ENCODE data around the gene GP1BB. TPM values are rescaled to one million over a fixed set of nuclear protein-coding genes. Genes with fewer than 3 reads are reported as not detected.
A peak's percentile ranks its signal among the peaks of the same experiment; 100 is the strongest.
"Not testable (repeated sequence)": the region's sequence is repeated elsewhere in the genome, so short reads cannot be mapped to it uniquely, and the experiment has no call there.

The GP1BB gene
- total RNA-seq, 1 experiment from 2014 or later, result 12.3 TPM

DNA sequence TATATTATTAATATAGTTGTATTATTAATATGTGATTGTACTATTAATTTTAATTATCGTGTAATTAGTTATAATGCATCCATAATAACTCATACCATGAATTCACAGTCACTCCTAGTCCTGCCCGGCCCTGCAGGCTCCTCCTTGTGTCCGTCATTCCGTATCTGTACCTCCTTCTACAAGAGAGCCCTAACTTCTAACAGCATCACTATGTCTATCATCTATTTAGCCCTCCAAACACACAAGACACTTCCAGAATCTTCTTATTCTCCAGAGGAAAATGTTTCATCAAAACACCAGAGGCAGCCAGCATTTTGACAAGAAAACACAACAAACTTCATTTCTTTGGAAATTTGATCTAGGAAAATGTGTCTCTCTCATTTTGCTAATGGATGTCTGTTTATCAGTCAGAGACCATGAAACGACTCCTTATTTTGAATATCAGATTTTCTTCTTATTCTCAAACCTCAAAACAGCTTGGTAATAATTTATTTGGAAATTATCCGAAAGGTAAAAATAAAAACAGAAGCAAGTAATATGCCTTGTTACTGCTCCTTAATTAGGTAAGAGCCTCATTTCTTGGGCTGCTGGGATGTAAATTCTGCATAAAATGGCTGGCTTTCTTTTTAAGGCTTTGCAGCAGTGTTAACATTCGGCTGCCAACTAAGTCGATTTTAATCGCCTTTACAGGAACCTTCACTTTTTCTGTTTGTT, 32.2 kb upstream of the GP1BB start:
- DNase-seq (ENCODE audit: low read depth), result no peak
- in situ Hi-C loops (cut with HindIII; ENCODE audit: low pct_unique_long_range_greater_than_20kb, low sequenced_read_pairs), result no loop called here

- DNase-seq (ENCODE audit: low read depth), result peak; percentile 97
- in situ Hi-C loops (cut with HindIII; ENCODE audit: low pct_unique_long_range_greater_than_20kb, low sequenced_read_pairs), result no loop called here
These were observed 31.5 kb upstream of the GP1BB start for GRCh38 chr22:19691721-19692341.

DNA sequence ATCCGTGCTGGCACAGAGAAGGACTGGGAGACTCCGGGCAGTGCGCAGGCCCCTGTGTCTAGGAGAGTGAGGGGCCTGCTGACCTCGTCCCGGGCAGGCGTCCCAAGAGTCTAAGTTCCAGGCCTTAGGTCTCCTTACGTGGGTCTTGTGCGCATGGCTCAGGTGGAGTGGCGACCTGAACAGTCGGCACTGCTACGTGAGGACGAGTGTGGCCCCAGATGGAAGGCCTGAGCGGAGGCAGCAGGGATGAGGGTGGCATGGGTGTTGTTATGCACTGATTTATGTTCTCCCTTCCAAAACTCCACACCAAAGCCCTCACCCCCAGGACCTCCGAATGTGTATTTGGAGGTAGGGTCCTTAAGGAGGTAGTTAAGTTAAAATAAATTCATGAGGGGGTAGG, 29.8 kb upstream of the GP1BB start:
- in situ Hi-C loops (cut with HindIII; ENCODE audit: low pct_unique_long_range_greater_than_20kb, low sequenced_read_pairs), result no loop called here
- DNase-seq (ENCODE audit: low read depth), result no peak

DNA sequence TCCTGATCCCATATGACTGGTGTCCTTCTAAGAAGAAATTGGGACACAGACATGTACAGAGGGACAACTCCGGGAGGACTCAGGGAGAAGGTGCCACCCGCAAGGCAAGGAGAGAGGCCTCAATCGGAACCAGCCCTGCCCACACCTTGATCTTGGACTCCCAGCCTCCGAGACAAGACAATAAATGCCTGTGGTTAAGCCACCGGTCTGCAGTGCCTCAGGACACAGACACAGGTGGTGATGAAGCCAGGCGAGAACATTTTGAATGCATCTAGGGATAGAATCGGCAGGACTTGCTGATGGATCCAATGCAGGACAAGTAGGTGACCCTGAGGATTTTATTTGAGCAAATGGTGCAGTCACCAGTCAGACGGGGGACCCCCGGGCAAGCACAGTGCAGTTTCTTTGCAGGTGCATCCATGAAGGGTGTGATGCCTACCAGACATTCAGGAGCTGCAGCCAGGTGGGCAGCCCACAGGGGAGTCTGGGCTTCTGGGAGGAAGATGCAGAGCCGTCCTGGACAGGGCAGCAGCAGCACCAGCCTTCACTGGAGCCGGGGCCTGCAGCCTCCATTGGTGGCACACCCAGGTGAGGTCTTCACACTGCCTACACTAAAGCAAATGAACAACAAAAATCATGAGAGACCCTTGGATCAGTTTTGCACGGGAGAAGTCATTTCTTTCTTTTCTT, 29.2 kb upstream of the GP1BB start:
- no peak for DNase-seq (ENCODE audit: low read depth)
- in situ Hi-C loops (cut with HindIII; ENCODE audit: low pct_unique_long_range_greater_than_20kb, low sequenced_read_pairs), result no loop called here

DNA sequence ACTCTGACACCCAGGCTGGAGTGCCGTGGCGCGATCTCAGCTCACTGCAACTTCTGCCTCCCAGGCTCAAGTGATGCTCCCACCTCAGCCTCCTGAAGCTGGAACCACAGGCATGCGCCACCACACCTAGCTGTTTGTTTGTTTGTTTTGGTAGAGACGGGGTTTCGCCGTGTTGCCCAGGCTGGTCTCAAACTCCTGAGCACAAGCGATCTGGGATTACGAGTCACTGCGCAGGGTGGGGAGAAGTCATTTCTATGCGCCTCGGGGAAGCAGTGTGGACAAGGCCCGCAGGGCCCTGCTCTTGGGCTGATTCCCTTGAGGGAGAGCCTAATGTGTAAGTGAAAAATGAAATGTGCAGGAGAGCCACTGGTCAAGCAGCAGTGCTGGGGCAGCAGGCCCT, 28.6 kb upstream of the GP1BB start:
- in situ Hi-C loops (cut with HindIII; ENCODE audit: low pct_unique_long_range_greater_than_20kb, low sequenced_read_pairs), result no loop called here
- DNase-seq (ENCODE audit: low read depth), result no peak

- in situ Hi-C loops (cut with HindIII; ENCODE audit: low pct_unique_long_range_greater_than_20kb, low sequenced_read_pairs), result no loop called here
- no peak for DNase-seq (ENCODE audit: low read depth)
These were observed 26.6 kb upstream of the GP1BB start for GRCh38 chr22:19696504-19697276.

DNA sequence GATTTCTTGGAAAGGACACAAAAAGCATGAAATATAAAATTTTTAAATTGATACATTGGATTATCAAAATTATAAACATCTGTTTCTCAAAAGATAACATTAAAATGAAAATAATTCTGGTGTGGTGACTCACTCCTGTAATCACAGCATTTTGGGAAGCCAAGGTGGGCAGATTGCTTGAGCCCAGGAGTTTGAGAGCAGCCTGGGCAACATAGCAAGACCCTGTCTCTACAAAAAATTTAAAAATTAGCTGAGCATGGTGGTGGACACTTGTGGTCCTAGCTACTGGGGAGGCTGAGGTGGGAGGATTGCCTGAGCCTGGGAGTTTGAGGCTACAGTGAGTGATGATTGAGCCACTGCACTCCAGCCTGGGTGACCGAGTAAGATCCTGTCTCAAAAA, 25.5 kb upstream of the GP1BB start:
- in situ Hi-C loops (cut with HindIII; ENCODE audit: low pct_unique_long_range_greater_than_20kb, low sequenced_read_pairs); DNase-seq (ENCODE audit: low read depth): not testable (repeated sequence)

DNA sequence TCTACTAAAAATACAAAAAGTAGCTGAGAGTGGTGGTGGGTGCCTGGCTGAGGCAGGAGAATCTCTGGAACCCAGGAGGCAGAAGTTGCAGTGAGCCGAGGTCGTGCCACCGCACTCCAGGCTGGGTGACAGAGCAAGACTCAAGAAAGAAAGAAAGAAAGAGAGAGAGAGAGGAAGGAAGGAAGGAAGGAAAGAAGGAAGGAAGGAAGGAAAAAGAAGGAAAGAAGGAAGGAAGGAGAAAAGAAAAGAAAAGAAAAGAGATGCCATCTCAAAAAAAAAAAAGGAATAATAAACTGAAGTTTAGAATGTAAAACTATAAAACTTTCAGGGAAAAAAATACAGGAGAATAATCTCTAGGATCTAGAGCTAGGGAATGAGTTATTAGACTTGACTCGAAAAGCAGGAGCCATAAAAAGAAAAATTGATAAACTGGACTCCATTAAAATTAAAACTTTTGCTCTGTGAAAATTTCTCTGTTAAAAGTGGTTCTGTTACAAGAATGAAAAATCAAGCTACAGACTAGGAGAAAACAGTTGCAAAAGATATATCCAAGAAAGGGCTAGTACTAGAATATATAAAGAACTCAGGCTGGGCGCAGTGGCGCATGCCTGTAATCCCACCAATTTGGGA, 22.4 kb upstream of the GP1BB start:
- in situ Hi-C loops (cut with HindIII; ENCODE audit: low pct_unique_long_range_greater_than_20kb, low sequenced_read_pairs), result no loop called here
- no peak for DNase-seq (ENCODE audit: low read depth)

DNA sequence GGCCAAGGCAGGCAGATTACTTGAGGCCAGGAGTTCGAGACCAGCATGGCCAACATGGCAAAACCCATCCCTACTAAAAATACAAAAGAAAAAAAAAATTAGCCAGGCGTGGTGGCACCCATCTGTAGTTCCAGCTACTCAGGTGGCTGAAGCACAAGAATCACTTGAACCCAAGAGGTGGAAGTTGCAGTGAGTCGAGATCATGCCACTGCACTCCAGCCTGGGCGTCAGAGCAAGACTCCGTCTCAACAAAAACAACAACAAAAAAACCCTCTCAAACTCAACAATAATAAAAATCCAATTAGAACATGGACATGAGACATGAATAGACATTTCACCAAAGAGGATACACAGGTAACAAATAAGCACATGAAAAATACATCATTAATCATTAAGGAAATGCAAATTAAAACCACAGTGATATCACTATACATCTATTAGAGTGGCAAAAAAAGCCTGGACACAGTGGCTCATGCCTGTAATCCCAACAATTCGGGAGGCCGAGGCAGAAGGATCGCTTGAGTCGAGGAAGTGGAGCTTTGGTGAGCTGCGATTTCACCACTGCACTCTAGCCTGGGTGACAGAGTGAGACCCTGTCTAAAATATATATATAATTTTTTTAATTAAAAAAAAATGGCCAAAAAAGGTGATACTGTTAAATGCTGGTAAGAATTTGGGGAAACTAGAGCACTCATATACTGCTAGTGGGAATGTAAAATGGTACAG, 21.8 kb upstream of the GP1BB start:
- DNase-seq (ENCODE audit: low read depth), result no peak
- in situ Hi-C loops (cut with HindIII; ENCODE audit: low pct_unique_long_range_greater_than_20kb, low sequenced_read_pairs), result no loop called here

- in situ Hi-C loops (cut with HindIII; ENCODE audit: low pct_unique_long_range_greater_than_20kb, low sequenced_read_pairs), result no loop called here
- no peak for DNase-seq (ENCODE audit: low read depth)
These were observed 19.5 kb upstream of the GP1BB start for GRCh38 chr22:19703869-19704268.

- no peak for DNase-seq (ENCODE audit: low read depth)
- in situ Hi-C loops (cut with HindIII; ENCODE audit: low pct_unique_long_range_greater_than_20kb, low sequenced_read_pairs), result no loop called here
These were observed 18.9 kb upstream of the GP1BB start for GRCh38 chr22:19704355-19705015.

DNA sequence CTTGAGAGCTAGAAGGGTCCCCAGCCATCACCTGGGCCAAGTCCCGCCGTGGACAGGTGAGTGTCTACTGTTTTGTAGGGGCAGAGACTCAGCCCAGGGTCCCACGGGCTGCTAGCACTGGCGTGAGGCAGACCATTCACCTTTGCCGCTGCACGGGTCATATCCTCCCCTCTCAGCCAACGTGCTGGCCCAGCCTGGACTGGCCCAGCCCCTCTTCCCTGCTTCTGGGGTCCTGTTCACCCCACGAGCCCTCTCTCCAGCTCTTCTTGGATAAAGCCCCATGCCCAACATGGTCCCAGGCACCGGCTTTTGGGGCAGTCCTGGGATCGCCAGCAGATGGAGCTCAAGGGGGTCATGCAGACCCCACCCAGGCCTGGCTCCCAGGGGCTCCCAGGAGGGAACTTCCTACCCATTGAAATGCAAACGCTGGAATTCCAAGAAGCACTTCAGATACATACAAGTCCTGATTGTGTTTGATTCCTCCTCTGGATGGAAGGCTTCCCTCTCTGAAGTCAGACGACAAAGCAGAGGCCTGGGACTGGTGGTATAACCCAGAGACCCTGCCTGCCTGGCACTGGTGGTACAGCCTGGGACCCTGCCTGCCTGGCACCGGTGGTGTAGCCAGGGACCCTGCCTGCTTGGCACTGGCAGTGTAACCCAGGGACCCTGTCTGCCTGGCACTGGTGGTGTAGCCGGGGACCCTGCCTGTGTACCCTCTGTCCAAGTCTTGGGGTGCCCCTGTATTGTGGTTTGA, 18.0 kb upstream of the GP1BB start:
- in situ Hi-C loops (cut with HindIII; ENCODE audit: low pct_unique_long_range_greater_than_20kb, low sequenced_read_pairs), result no loop called here
- DNase-seq (ENCODE audit: low read depth), result no peak

DNA sequence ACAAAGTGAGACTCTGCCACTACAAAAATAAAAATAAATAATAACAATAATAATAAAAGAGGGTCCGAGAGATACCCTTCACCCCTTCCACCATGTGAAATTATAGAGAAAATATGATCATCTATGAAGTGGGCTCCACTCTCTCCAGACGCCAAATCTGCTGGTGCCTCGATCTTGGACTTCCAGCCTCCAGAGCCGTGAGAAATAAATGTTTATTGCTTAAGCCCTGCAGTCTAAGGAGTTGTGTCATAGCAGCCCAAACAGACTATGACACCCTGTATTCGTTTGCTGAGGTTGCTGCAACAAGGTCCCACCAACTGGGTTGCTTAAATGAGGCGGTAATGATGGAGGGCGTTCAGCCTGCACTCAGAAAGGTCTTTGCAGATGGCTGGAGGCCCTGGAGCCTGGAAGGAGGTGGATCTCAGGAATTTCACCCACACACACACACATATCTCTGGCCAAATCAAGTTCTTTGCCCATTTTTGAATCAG, 16.6 kb upstream of the GP1BB start:
- DNase-seq (ENCODE audit: low read depth), result no peak
- in situ Hi-C loops (cut with HindIII; ENCODE audit: low pct_unique_long_range_greater_than_20kb, low sequenced_read_pairs), result no loop called here

GRCh38 chr22:19707347-19708290, 15.7 kb upstream of the GP1BB start:
- DNase-seq (ENCODE audit: low read depth), result no peak
- in situ Hi-C loops (cut with HindIII; ENCODE audit: low pct_unique_long_range_greater_than_20kb, low sequenced_read_pairs), result no loop called here

DNA sequence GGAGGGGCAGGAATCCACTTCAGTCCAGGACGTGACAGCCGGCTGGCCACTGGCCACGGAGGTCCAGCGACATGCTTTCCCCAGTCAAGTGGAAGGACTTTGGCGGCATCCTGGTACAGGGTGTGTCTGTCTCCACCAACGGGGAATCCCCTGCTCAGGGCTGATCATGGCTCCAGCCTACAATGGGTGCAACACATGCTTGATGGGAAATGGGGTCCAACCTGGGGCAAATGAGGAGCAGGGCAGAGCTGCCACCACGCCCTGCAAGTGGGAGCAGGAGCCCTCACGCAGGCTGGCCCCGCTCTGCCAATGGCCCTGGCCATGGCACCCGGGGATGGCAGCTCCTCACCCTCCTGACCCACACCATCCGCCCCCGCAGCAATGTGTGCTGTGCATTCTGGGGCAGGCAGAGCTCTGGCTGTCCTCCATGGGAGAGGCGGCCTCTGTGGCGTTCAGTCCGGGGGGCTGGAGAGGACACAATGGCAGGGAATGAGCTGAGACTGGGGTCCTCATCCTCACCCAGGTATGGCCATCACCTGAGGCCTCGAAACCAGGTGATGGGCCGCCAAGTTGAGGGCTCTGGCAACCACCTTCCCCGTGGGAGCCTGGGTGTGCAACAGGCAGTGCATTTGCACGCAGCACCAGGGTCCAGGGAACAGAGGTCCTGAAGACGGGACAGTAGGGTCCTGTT, 14.9 kb upstream of the GP1BB start:
- no peak for DNase-seq (ENCODE audit: low read depth)
- in situ Hi-C loops (cut with HindIII; ENCODE audit: low pct_unique_long_range_greater_than_20kb, low sequenced_read_pairs), result no loop called here

All from Caki2 (cell line).